ENCODE measurements around the gene SARNP. TPM values are rescaled to one million over a fixed set of nuclear protein-coding genes. Genes with fewer than 3 reads are reported as not detected.
A peak's percentile ranks its signal among the peaks of the same experiment; 100 is the strongest.

The SARNP gene
- total and polyA plus RNA-seq, 10 of the 15 experiments (the other 5 are each of a cell fraction or from before 2014, with no cell fraction given): 77.6 to 445 (median 188) TPM

DNA sequence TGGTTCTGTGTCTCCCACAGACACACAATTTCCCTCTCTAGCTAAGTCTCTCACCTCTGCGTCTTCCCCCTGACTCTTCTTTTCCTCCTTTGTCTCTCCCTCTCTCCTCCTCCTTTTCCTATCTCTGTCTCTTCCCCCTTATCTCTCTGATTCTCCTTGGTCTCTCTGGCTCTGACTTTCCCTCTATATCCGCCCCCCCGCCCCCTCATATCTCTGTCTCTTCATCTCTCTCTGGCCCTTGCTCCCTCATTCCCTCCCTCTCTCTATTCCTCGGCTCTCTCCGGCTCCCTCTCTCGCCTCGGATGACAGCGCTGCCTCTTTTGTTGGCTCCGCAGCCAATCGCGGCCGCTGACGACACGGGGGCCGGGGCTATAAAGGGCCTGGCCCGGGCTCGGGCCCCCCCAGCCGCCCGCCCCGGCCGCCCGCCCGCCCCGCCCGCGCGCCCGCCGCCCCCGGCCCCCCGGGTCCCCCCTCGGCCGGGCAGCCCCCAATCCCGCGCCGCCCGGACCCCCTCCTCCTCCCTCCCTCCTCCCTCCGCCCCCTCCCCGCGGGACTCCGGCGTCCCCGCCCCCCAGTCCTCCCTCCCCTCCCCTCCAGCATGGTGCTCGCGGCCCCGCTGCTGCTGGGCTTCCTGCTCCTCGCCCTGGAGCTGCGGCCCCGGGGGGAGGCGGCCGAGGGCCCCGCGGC lies 74.7 kb downstream of the SARNP start, which contains the start of gene GDF11:
TSS of gene GDF11 (plus strand) at position 404 of the 687 bp plus-strand sequence. CDS start at position 599, 195 bp downstream.
- BruUV-seq (replicated peaks): no TSS peak
- peak; percentile 32 for ATAC-seq
- DNase-seq (ENCODE audit: low read depth, low spot score): no peak
- SMC1A ChIA-PET (ENCODE audit: uncharacterized antibody, unreplicated experiment): interaction anchor here (0.9 to 2.9 kb wide), 5 partner anchors 11 to 185 kb away, joined by 3 to 21 read pairs (median 4); partner anchors contain the start of genes ORMDL2, PYM1 and SARNP
- Histone ChIP-seq H3K4me3 (peak within 1 kb of the TSS; percentile 82), H3K4me1 (ENCODE audit: control insufficient read depth, insufficient read depth, low read length) (peaks cover 8% of the 10 kb centered on the region), H3K4me2 (ENCODE audit: control insufficient read depth, insufficient read depth) (peak within 1 kb of the TSS; percentile 78), H3K36me3 (ENCODE audit: control insufficient read depth in 2 of 2, insufficient read depth in 2 of 2, low read length in 1 of 2) (no peaks in the 10 kb centered on the region), H3K27me3 (replicated peaks in 1 of 2; ENCODE audit: control insufficient read depth in 2 of 2, insufficient read depth in 2 of 2, low read length in 1 of 2) (no peaks in the 10 kb centered on the region), H2AFZ (ENCODE audit: control insufficient read depth, low read depth, low read length) (peak within 1 kb of the TSS; percentile 73), H4K20me1 (ENCODE audit: control insufficient read depth, insufficient read depth) (no peaks in the 10 kb centered on the region), H3K79me2 (ENCODE audit: control insufficient read depth, insufficient read depth, low read length) (peaks cover 2% of the 10 kb centered on the region), H3K9me3 (replicated peaks; ENCODE audit: control insufficient read depth, insufficient read depth, low read length) (no peaks in the 10 kb centered on the region), H3K9ac (ENCODE audit: control insufficient read depth, insufficient read depth, low read length) (peak within 1 kb of the TSS; percentile 49; the same call in 1 of the 2 replicates), H3K27ac (ENCODE audit: control insufficient read depth, insufficient read depth) (peak within 1 kb of the TSS; percentile 7; the same call in 1 of the 2 replicates)
- CTCF ChIA-PET: interaction anchor here (0.6 to 6.5 kb wide), 17 partner anchors 9 to 298 kb away, joined by 3 to 80 read pairs (median 4); partner anchors contain the start of genes DNAJC14, ORMDL2, PYM1 and SARNP
- in situ Hi-C loops (cut with MboI) (no loop called here), intact Hi-C loops (cut with micrococcal nuclease; ENCODE audit: unreplicated experiment) (no loop called here)
- 3% methylated on average over 16 of the region's 53 CpGs for WGBS (ENCODE audit: insufficient coverage, insufficient replicate concordance, low lambda C conversion rate, missing lambda C conversion rate)
- FAIRE-seq: no peak
- POLR2A ChIA-PET: interaction anchor here (0.6 to 5.7 kb wide), 9 partner anchors 12 to 375 kb away, joined by 3 to 38 read pairs (median 4); partner anchors contain the start of genes DNAJC14, ORMDL2, RAB5B and SARNP
- RAD21 ChIA-PET (ENCODE audit: unreplicated experiment): interaction anchor here (0.6 to 2.9 kb wide), 12 partner anchors 13 to 447 kb away, joined by 3 to 12 read pairs (median 4); partner anchors contain the start of genes CD63, DNAJC14, ORMDL2 and PA2G4
- peak; percentile 46; the same call in 1 of the 2 replicates for TF ChIP-seq MTA2 (IDR thresholded peaks at IDR 0.05; ENCODE audit: low read depth)
- no peak for TF ChIP-seq HCFC1 (IDR thresholded peaks at IDR 0.05; ENCODE audit: low read length)
- TF ChIP-seq, protein P1, sequence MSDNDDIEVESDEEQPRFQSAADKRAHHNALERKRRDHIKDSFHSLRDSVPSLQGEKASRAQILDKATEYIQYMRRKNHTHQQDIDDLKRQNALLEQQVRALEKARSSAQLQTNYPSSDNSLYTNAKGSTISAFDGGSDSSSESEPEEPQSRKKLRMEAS (IDR thresholded peaks at IDR 0.05; ENCODE audit: low read depth, low read length): 0 out of 2 replicates have a peak, but pooled peaks have one; percentile 14
- no peak; the same call in 1 of the 2 replicates for TF ChIP-seq TAF1 (IDR thresholded peaks at IDR 0.05; ENCODE audit: borderline replicate concordance, low read depth, low read length)
- TF ChIP-seq CREB1 (IDR thresholded peaks at IDR 0.05; ENCODE audit: low read depth): 0 out of 2 replicates have a peak, but pooled peaks have one; percentile 57
- peak; percentile 83 for TF ChIP-seq HDGF (IDR thresholded peaks at IDR 0.05)
- TF ChIP-seq, protein P2, sequence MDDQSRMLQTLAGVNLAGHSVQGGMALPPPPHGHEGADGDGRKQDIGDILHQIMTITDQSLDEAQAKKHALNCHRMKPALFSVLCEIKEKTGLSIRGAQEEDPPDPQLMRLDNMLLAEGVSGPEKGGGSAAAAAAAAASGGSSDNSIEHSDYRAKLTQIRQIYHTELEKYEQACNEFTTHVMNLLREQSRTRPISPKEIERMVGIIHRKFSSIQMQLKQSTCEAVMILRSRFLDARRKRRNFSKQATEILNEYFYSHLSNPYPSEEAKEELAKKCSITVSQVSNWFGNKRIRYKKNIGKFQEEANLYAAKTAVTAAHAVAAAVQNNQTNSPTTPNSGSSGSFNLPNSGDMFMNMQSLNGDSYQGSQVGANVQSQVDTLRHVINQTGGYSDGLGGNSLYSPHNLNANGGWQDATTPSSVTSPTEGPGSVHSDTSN (IDR thresholded peaks at IDR 0.05; ENCODE audit: insufficient replicate concordance, low read depth, low read length): no peak
- peak; percentile 51; the same call in 1 of the 2 replicates for TF ChIP-seq BMI1 (IDR thresholded peaks at IDR 0.05; ENCODE audit: borderline replicate concordance)
- TF ChIP-seq, protein P3, sequence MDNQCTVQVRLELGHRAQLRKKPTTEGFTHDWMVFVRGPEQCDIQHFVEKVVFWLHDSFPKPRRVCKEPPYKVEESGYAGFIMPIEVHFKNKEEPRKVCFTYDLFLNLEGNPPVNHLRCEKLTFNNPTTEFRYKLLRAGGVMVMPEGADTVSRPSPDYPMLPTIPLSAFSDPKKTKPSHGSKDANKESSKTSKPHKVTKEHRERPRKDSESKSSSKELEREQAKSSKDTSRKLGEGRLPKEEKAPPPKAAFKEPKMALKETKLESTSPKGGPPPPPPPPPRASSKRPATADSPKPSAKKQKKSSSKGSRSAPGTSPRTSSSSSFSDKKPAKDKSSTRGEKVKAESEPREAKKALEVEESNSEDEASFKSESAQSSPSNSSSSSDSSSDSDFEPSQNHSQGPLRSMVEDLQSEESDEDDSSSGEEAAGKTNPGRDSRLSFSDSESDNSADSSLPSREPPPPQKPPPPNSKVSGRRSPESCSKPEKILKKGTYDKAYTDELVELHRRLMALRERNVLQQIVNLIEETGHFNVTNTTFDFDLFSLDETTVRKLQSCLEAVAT (IDR thresholded peaks at IDR 0.05): peak; percentile 67
- no peak for TF ChIP-seq CHD4 (IDR thresholded peaks at IDR 0.05)
- TF ChIP-seq SMAD1 (IDR thresholded peaks at IDR 0.05; ENCODE audit: low read depth, partially characterized antibody): peak; percentile 69
- TF ChIP-seq, protein P4, sequence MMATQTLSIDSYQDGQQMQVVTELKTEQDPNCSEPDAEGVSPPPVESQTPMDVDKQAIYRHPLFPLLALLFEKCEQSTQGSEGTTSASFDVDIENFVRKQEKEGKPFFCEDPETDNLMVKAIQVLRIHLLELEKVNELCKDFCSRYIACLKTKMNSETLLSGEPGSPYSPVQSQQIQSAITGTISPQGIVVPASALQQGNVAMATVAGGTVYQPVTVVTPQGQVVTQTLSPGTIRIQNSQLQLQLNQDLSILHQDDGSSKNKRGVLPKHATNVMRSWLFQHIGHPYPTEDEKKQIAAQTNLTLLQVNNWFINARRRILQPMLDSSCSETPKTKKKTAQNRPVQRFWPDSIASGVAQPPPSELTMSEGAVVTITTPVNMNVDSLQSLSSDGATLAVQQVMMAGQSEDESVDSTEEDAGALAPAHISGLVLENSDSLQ (IDR thresholded peaks at IDR 0.05): 0 out of 2 replicates have a peak, but pooled peaks have one; percentile 10
- TF ChIP-seq IKZF2 (IDR thresholded peaks at IDR 0.05): peak; percentile 76 to 79
- TF ChIP-seq, protein P5, sequence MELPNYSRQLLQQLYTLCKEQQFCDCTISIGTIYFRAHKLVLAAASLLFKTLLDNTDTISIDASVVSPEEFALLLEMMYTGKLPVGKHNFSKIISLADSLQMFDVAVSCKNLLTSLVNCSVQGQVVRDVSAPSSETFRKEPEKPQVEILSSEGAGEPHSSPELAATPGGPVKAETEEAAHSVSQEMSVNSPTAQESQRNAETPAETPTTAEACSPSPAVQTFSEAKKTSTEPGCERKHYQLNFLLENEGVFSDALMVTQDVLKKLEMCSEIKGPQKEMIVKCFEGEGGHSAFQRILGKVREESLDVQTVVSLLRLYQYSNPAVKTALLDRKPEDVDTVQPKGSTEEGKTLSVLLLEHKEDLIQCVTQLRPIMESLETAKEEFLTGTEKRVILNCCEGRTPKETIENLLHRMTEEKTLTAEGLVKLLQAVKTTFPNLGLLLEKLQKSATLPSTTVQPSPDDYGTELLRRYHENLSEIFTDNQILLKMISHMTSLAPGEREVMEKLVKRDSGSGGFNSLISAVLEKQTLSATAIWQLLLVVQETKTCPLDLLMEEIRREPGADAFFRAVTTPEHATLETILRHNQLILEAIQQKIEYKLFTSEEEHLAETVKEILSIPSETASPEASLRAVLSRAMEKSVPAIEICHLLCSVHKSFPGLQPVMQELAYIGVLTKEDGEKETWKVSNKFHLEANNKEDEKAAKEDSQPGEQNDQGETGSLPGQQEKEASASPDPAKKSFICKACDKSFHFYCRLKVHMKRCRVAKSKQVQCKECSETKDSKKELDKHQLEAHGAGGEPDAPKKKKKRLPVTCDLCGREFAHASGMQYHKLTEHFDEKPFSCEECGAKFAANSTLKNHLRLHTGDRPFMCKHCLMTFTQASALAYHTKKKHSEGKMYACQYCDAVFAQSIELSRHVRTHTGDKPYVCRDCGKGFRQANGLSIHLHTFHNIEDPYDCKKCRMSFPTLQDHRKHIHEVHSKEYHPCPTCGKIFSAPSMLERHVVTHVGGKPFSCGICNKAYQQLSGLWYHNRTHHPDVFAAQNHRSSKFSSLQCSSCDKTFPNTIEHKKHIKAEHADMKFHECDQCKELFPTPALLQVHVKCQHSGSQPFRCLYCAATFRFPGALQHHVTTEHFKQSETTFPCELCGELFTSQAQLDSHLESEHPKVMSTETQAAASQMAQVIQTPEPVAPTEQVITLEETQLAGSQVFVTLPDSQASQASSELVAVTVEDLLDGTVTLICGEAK (IDR thresholded peaks at IDR 0.05; ENCODE audit: borderline replicate concordance): 0 out of 2 replicates have a peak, but pooled peaks have one; percentile 12

Measured in GM12878 (cell line).